ENCODE data around the gene MAP4K2.

GRCh38 chr11:64792482-64792881 lies 10.5 kb downstream of the MAP4K2 start:
- TF ChIP-seq POLR2A (IDR thresholded peaks at IDR 0.05) (no peak), EP300 (IDR thresholded peaks at IDR 0.05) (no peak), CTCF (IDR thresholded peaks at IDR 0.05) (no peak), POLR2AphosphoS5 (IDR thresholded peaks at IDR 0.05) (no peak)

All from suprapubic skin (tissue), 4 donors.